Measurements from ENCODE around the gene GBF1. TPM values are rescaled to one million over a fixed set of nuclear protein-coding genes. Genes with fewer than 3 reads are reported as not detected.
A peak's percentile ranks its signal among the peaks of the same experiment; 100 is the strongest.

Gene GBF1
- polyA plus RNA-seq, 1 donor, result 46.4 TPM

DNA sequence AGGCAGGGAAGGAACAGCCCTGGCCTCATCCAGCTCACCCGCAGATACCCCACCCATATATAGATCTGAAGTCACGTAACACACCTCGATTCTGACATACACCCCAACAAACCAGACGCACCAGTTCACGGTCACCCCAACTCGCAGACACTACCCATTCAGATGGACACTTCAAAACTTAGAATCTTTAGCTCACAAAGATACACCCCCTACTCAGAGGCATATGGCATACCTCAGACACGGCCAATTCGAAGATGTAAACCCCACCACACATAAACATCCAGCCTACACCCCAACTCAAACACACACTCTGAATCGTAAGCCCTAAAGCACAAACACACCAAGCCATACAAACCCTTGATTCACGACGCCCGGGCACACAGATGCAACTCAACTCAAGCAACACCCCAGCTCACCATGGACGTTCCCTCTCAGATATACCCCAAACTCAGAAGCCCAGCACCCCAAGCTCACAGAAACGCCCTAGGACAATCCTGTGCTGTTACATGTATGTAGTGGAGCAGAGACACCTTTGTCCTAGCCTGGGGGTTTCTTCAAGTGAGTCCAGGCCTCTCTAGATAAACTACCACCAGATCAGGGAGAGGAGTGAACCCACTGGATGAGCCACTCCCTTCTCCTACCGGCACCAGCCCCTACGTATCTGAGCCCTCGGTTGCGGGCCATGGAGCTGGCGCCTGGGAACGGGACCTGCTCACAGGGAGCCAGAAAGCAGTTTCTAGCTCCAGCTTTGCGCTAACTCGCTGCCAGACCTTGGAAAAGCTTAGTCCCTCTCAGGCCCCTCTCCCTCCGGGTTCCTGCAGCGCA, 164.5 kb downstream of the GBF1 start:
- no peak for DNase-seq (ENCODE audit: low read depth)

DNA sequence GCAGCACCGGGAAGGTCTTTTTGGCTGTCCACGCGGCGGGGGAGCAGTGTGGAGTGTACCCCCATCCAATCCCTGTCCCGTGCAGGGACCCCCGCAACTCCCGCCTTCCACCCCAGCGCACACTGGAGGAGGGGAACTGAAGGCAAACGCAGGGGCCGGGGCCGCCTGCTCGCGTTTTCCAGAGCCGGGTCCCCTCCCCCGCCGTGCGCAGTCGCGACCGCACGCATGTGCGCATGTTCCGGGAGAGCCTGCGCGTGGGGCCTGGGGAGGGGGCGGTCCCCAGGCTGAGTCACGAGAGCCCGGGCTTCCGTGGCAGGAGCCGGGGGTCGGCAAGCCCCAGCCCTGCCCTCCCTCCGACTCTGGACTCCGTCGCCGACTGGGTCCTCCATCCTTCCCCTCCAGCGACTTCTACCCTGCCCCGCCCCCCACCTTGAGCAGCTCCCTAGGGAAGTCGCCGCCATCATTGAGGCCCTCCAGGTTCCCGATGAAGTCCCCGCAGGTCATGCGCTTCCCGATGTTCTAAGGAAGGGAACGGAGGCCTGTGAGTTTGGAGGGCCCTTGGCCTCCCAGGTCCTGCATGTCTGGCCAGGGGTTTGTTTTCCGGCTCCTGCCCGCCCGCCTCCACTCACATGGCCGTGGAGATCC, 165.2 kb downstream of the GBF1 start:
- no peak for DNase-seq (ENCODE audit: low read depth)

DNA sequence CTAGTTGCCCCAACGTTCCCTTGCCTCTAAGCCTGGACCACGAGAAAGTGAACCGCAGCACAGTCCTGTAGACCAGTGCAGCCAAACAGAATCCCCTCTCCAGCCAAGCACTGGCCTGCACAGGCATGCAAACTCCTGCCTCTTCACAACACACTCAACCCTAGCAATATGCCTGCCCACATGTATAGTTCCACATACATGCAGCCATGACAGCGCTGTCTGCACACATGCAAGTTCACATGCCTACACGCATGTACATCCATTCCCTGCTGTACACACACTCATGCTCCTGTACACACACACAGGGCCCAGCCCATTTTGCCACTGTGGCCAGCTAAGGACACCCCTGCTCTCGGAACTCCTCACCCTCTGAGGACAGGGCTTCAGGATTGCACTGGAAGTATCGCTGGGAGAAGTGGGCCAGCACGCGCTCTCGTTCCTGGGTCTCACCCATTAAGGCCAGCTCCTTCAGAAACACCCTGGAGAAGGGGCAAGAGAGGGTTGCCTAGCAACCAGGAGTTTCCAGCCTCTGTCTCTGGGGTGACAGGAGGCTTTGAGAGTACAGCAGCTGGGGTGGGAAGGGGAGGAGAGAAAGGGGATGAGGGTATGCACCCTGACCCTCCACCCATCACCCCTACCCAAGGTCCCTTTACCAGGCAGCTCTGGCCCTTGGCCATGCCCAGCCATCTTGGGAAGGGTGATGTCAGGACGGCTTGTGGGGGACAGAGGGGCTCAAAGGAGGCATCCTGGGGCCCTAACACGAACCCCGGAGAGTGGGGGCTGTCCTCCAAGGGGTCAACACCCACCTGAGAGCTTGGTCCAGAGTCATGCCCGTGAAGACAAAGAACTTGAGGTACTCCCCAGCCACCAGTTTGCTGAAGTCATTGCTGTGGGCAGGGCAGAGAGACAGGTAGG, 166.3 kb downstream of the GBF1 start:
- no peak for DNase-seq (ENCODE audit: low read depth)

DNA sequence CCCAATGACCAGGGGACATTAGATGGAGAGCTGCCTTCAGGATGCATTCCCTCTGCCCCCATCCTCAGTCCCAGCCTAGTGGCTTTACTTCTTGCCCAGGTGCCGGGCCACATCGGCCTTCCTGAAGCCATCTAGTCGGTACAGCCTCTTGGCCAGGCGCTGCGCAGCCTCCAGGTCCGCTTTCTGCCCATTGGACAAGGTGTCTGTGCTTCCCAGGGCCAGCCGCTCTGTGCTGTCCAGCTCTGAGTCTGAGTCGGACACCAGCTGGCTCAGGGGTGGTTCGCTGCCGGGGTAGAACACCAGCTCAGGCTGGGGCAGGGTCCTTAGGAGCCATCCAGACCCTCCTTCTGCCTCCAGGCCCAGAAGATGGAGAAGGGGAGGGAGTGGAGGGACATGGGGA, 167.0 kb downstream of the GBF1 start:
- DNase-seq (ENCODE audit: low read depth), result no peak

DNA sequence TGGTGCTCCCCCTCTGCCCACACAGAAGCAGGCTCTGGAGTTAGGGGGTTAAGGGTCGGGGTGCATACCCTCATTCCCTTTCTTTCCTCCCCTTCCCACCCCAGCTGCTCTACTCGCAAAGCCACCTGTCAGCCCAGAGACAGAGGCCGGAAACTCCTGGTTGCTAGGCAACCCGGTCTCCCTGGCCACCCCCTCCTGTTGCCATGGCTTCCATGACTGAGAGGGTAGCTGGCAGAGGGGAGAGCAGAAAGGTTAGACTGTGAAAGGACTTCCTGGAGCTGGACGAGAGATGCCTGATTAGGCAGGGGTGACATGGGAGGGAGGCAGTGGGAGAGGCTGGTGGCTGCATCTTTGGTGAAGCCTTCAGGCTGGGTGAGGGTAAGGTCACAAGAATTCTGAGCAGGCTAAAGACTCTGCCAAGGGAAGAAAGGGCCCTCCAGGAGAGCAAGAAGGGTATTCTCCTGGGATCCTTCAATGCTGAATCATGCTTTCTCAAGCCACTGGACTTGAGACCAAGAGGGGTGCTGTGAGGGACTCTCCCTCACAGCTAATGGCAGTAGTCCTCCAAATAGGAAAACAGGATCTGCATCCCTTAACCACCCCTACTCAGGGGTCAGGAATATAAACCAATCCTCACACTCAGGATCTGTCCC, 167.8 kb downstream of the GBF1 start:
- no peak for DNase-seq (ENCODE audit: low read depth)

DNA sequence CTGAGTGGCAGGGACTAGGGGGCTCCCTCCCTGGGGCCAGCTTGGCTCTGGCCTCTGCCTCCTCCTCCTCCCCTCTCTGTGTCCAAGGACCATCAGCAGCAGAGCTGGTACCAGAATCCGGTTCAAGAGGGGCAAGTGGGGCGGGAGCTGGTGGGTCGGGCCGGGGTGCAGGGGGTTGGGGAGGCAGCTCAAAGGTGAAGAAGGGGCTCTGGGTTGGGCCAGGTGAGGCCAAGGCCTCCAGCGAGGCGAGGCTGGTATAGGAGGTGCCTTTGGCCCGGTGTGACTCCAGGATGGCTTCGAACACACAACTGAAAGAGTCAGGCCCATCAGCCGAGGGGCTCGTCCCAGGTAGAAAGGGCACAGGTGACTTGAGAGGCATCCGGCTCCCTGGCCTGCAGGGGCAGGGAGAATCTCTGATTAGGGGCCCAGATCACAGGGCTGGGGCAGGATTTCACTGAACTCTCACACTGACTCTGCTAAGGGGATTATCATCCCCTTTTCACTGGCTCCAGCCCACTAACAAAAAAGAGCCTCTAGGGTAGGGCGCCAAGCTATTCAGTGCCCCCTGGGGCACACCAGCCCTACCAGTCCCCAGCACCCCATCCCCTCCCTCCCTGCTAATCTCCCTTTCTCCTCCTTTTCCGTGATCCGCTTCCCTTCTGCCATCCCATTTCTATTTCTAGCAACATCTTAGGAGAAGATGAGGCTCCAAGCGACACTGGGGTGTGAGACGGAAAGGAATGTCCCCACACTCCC, 168.7 kb downstream of the GBF1 start:
- DNase-seq (ENCODE audit: low read depth), result no peak

DNA sequence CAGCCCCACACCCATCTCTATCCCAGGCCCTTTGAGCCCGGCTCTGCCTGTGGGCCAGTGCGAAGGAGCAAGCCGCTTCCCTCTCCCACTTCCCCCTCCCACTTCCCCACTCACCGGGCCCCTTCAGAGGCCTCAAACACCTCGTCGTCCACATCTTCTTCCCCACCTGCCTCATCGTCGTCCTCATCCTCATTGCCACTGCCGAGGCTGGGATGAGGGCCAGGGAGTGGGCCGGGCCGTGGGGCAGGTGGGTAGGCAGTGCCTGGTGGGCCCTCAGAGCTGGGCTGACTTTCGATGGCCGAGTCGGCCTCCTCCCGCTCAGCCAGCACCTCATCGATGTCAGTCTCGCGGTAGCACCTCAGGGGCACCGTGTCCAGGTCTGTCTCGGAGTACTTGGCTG, 169.4 kb downstream of the GBF1 start:
- no peak for DNase-seq (ENCODE audit: low read depth)

DNA sequence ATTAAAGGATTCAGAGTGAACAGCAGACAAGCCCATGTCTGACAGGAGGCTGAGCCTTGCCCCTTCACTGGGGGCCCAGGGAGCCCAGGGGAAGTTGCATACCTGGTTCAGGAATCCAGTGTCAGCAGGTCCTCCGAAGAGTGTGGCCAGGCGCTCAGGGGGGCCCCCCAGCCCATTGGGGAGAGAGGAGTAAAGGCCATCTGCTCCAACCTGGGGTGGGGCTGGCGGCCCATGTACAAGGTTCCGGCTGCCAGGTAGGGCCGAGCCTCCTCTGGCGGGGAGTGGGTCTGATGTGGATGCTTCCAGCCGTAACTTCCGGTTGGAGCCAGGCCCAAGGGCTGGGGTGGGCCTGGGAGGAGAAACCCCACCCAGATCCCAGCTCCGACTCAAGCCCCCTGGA, 171.0 kb downstream of the GBF1 start:
- no peak for DNase-seq (ENCODE audit: low read depth)

DNA sequence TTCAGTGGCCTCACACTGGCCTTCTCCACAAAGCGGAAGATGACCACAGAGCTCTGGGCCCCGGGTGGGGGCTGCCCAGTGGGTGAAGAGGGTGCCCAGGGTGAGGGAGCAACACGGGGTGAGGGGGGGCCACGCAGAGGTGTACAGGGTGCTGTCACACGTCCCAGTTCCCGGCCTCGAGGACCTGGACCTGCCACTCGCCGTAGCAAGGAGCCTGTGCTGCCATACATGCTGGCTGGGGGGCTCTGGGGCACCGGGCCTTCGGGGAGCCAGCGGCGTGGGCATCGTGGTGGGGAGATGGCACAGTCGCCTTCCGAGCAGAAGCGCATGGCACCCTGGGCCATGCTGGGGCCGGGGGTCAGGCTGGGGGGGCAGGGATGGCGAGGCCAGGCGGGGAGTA, 171.4 kb downstream of the GBF1 start:
- DNase-seq (ENCODE audit: low read depth), result no peak

DNA sequence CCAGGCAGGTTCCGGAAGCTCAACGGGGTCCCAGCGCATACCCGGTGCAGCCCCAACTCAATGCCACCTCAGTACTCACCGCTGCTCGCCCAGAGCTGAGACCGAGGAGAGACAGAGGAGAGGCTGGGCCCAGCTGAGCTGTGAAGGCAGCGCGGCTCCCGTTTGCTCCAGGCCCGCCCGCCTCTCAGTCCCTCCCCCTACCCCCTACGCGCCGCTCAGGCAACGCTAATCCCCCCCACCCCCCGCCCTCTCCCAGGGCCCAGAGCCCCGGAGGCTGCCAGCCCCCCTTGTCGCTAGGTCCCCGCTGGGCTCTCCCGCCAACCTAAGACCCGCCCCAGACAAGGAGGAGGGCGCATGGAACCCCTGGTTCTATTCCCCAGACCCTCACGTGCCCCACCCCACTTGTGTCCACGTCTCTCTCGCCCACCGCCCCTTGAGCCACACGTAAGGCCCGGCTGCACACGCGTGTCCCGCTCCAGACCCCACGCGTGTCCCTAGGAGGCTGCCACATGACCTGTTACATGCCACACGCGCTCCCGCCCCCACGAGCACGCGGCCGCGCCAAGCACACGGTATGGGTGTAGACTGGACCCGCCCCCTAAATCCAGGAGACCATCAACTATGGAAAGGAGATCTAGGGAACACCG, 173.4 kb downstream of the GBF1 start, which contains the start of gene PSD:
Gene PSD (minus strand): TSS at position 164 of the 647 bp plus-strand sequence. CDS start 1,747 bp downstream, outside the sequence.
- DNase-seq (ENCODE audit: low read depth), result no peak

DNA sequence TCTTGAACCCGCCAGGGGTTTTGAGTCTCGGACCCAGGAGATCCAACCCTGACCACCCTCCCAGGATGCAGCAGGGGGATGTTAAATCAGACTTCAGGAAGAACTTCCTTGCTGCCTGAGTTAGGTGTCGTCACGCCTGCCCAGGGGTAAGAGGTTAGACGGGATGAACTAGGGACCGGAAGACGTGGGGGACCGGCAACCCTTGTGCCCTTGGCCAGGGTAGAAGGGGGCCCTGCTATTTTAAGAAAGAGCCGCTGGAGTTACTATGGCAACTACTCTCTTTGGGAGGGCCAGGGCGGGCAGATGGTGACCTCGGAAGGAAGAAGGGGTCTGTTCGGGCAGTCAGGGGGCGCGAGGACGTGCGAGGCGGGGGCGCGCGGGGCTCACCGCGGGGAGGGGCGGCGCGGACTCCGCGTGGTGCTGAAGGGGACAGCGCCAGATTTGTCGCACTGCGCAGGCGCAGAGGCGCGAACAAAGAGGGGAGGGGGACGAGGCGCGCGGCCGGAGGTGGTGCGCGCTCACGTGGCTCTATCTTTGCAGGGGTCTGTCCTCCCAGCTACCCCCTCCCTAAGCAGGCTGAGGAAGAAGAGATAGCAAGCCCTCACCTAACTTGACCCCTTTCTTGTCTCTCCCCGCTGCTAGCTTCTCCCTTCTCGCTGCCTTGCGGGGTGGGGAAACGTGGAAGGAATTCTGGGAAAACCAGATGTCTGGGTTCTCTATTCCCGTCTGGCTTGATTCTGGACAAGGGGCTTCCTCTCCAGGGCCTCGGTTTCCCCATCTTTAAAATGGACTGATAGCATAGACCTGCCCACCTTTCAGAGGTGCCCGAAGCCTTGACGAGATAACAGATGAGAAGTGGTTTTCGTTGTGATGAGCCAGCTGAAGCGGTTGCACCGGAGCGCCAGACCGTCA, 174.2 kb downstream of the GBF1 start:
- DNase-seq (ENCODE audit: low read depth), result no peak

DNA sequence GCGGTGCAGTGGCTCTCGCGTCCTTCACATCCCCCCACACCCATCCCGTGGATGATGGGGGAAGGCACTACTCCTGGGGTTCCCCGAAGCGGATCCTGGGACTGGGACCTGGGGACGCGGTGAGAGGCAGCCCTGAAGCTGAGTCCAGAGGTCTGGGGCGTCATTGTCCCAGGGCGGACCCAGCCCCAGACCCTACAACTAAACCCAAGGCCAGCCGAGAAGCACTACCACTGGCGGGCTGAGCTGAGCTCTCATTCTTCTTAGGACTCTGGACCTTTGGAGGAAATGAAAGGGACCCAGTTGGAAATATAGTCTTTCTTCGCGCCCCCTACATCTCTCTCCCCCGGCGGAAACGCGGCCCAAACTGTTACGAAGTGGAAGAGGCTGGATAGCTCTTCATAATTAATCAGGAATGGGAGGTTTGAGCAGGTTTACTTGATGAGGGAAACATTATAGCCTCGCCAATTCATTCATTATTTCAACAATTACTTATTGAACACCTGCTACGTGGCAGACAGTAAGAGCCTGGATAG, 174.9 kb downstream of the GBF1 start:
- no peak for DNase-seq (ENCODE audit: low read depth)

DNA sequence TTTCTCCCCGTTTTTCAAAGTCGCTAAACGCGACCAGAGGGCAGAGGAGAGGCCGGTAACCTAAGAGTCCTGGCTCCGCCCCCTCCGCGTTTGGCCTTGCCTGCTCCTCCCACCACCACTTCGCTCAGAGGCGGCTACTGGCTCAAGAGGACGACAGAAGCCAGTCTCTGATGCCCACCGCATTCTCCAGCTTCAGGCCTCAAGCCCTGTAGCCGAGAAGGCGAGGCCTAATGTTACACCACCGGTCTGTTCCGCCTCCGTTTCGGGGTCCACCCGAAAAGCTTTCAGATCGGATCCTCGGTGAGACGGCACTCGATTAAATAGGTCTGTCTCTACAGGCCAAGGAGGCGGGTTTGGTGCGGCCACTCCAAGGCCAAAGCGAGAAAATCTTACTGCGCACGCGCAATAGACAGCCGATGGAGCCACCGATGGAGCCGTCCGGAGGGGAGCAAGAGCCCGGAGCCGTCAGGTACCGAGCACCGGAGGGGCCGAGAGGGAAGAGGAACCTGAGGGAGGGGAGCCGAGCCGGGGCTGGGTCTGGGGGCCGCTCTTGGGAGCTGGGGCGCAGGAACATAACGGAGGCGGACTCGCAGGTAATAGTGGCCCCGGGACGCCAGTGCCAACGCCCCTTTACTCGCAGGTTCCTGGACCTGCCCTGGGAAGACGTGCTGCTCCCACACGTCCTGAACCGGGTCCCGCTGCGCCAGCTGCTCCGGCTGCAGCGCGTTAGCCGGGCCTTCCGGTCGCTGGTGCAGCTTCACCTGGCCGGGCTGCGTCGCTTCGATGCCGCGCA, 175.6 kb downstream of the GBF1 start, which contains the start of gene FBXL15:
Gene FBXL15 (plus strand): TSS at position 123 of the 793 bp plus-strand sequence. CDS start 294 bp downstream, at position 417.
- DNase-seq (ENCODE audit: low read depth), result peak; percentile 93

DNA sequence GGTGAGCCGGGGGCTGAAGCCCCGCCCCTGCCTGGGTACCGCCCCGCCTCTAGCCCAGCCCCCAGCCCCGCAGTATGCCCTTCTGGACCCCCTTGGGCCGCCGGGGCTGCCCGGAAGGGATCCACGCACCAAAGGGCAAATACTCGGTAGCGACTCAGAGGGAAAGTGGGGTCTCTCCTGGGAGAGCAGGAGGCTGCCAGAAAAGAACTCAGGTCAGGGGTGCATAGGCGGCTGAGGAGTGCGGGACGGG, 176.1 kb downstream of the GBF1 start:
- no peak for DNase-seq (ENCODE audit: low read depth)

DNA sequence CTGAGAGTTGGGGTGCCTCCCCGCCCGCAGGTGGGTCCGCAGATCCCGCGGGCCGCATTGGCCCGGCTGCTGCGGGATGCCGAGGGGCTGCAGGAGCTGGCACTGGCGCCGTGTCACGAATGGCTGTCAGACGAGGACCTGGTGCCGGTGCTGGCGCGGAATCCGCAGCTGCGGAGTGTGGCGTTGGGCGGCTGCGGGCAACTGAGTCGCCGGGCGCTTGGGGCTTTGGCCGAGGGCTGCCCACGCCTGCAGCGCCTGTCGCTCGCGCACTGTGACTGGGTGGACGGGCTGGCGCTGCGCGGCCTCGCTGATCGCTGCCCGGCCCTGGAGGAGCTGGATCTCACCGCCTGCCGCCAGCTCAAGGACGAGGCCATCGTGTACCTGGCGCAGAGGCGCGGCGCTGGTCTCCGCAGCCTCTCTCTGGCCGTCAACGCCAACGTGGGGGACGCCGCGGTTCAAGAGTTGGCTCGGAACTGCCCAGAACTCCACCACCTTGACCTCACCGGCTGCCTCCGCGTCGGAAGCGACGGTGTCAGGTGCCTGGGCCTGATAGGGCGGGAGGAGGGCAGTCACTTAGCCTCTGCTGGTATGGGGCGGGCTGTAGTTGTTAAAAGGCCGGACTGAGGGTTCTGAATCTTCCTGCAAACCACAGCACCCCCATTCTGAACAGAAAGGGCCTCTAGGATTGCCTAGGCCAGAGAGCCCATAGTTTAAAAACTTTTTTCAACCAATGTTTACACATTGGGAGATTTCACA, 176.6 kb downstream of the GBF1 start:
- DNase-seq (ENCODE audit: low read depth), result no peak

DNA sequence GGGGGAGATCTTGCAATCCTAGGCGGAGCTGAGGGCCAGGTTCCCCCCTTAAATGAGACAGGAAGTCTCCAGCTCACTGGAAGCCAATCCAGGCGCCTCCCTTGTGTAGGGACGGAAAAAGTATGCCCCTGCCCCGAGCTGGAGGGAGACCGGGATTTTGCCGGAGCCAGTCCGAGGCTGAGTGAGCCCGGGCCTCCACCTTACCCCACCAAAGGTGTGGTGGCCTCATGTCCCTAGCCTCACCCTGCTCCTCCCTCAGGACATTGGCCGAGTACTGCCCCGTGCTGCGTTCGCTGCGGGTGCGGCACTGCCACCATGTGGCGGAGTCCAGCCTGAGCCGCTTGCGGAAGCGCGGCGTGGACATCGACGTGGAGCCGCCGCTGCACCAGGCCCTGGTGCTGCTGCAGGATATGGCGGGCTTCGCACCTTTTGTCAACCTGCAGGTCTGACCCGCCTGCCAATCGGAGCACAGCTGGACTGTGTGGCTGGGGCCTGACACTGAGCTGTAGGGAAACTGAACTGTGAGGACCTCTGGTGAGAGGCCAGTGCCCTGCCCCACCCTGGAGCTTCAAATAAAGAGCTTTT, 177.3 kb downstream of the GBF1 start:
- no peak for DNase-seq (ENCODE audit: low read depth)

DNA sequence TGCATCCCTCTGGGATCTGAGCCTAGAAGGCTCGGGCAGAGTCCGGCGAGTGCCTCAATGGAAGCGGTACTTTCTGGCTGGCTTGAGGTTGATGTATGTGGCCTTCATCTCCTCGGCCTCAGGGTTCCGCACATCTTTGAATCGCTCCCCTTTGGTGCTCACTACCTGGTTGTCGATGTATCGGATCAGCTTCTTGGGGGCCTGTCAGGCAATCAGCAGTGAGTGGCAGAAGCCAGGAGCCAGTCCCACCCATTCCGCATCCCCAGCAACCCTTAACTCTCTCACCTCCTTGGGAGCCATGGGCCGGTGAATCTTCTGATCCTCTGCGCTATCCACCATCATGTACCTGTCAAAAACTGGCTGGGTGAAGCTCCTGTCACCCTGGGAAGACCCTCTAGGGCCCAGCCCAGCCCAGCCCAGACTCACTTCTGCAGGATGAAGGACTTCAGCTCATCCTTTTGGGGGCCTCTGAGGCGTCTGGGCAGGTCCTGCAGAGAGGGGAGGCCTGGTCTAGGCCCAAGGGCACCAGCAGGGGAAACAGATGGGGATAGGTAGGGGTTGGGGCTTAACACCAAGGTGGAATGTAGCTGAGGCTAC, 178.1 kb downstream of the GBF1 start:
- DNase-seq (ENCODE audit: low read depth), result no peak
